GM04503 (cell line): ENCODE measurements around the gene F13A1.

Experiments
- DNase-seq: peaks from one replicate; pipeline ENCODE4 v3.0.0-alpha.2; 2012; ENCODE audit warnings: low read depth

Gene F13A1

GRCh38 chr6:6319952-6320811, at the start of gene F13A1:
Gene F13A1, minus strand, starts transcription at chr6:6320662. Its CDS starts 1,998 bp downstream, at chr6:6318664.
- no peak for DNase-seq

- no peak for DNase-seq
Observed at GRCh38 chr6:6368684-6369052, 48.2 kb upstream of the F13A1 start.

GRCh38 chr6:6368040-6368683, 47.7 kb upstream of the F13A1 start:
- DNase-seq: no peak

- no peak for DNase-seq
Observed at GRCh38 chr6:6366803-6367202, 46.3 kb upstream of the F13A1 start.

GRCh38 chr6:6365242-6365641, 44.8 kb upstream of the F13A1 start:
- DNase-seq: no peak

- DNase-seq: no peak
Observed at GRCh38 chr6:6362056-6362840, 41.8 kb upstream of the F13A1 start.

GRCh38 chr6:6357530-6357929, 37.1 kb upstream of the F13A1 start:
- no peak for DNase-seq

GRCh38 chr6:6357032-6357431, 36.6 kb upstream of the F13A1 start:
- DNase-seq: no peak

- no peak for DNase-seq
Observed at GRCh38 chr6:6352772-6353171, 32.3 kb upstream of the F13A1 start.

- DNase-seq: no peak
Observed at GRCh38 chr6:6351511-6352025, 31.1 kb upstream of the F13A1 start.

- DNase-seq: no peak
Observed at GRCh38 chr6:6350696-6351095, 30.2 kb upstream of the F13A1 start.

- no peak for DNase-seq
Observed at GRCh38 chr6:6348256-6348655, 27.8 kb upstream of the F13A1 start.

GRCh38 chr6:6346427-6347023, 26.1 kb upstream of the F13A1 start:
- no peak for DNase-seq

- no peak for DNase-seq
Observed at GRCh38 chr6:6333501-6333900, 13.0 kb upstream of the F13A1 start.

GRCh38 chr6:6332811-6333244, 12.4 kb upstream of the F13A1 start:
- no peak for DNase-seq

- DNase-seq: no peak
Observed at GRCh38 chr6:6331946-6332601, 11.6 kb upstream of the F13A1 start.

GRCh38 chr6:6331393-6331792, 10.9 kb upstream of the F13A1 start:
- DNase-seq: no peak

- DNase-seq: no peak
Observed at GRCh38 chr6:6330407-6330806, 9.9 kb upstream of the F13A1 start.

- no peak for DNase-seq
Observed at GRCh38 chr6:6328451-6328850, 8.0 kb upstream of the F13A1 start.

GRCh38 chr6:6323352-6323751, 2.9 kb upstream of the F13A1 start:
- no peak for DNase-seq

- DNase-seq: no peak
Observed at GRCh38 chr6:6320901-6321300, 439 bp upstream of the F13A1 start.
